Measurements from ENCODE around the gene NARF.
A peak's percentile ranks its signal among the peaks of the same experiment; 100 is the strongest.
"Not testable (repeated sequence)": the region's sequence is repeated elsewhere in the genome, so short reads cannot be mapped to it uniquely, and the experiment has no call there.

NARF gene

DNA sequence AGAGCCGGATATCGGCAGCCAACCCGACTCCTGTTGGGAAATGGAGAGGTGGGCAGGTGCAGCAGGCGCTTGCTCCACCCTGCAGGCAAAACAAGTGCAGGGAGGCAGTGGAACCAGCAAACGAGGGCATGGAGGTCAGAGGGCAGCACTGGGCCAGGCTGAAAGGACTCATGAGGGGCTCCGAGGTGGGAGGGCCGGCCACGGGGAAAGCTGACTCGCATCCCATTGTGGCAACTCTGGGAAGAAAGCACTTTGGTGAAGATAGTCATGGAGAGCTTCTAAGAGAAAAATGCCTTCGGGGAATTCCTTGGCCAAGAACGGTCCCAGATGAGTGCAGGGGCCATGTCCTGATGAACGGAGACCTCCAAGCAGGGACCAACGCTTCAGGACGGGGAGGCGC, 12.4 kb upstream of the NARF start:
- no peak for DNase-seq (ENCODE audit: low read depth in 2 of 2)

DNA sequence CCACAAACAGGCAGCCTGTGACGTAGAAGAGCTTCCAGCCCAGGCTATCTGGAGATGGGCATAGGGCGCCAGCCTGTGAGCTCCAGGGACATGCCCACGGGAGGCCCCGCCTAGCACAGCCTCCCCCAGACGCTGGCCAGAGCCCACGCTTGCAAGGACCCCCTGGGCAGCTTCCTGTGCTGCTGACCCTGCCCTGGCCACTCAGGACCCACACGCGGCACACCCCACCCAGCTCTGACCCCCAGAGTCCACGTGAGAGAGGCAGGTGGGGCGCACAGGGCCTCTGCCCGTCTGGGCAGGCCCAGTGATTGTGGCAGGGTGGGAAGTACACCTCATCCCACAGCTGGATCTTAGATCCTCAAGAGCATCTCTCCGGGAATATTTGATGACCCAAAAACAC, 11.9 kb upstream of the NARF start:
- no peak for DNase-seq (ENCODE audit: low read depth in 2 of 2)

DNA sequence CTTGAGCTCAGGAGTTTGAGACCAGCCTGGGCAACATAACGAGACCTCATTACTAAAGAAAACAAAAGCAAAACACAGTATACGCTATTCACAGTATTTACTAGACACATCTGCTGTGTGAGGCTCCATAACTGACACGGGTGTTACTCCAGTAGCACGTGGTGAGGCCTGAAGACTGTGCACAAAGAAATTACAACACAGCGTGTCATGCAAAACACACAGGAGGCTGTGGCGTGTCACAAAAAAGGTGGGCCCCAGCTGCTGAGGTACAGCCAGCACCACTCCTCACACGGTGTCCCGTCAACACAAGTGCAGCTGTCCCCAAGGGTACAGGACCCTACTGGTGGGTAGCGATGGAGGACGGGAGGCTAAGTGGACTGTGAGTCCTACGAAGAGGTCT, 10.7 kb upstream of the NARF start:
- DNase-seq (ENCODE audit: low read depth in 2 of 2) = no peak

DNA sequence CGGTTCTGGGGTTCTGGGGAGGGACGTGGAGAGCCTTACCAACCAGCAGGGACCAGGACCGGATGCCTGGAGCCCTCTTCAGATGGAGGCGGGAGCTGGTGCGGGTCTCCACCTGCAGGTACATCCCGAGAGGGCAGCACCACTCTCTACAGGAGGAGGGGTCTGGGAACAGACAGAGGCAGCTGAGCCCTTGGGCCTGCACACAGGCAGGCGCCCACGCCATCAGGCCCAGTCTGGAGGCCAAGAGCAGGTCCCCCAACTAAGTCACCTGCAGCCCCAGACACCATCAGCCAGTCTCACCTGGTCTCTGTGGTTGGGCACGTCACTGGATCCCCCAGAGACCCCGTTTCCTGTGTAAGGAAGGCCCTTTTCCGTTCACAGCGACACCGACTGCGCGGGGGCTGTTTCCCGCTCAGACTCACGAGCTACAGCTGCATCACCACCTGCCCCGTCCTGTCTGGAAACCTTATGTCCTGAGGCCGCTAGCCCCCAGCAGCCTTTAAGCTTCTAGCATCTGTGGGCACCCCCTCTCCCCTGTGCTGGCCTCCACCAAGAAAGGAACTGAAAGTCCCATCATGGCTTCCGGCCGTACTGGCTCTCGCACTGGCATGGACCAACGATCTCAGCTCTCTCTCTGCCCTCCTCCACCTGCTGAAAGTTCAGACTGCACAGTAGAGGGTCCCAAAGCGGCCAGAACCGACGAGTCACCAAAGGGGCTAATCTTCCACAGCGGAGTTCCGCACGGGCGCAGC, 9.2 kb upstream of the NARF start:
- DNase-seq (ENCODE audit: low read depth in 2 of 2) = peak; percentile 45 to 49

DNA sequence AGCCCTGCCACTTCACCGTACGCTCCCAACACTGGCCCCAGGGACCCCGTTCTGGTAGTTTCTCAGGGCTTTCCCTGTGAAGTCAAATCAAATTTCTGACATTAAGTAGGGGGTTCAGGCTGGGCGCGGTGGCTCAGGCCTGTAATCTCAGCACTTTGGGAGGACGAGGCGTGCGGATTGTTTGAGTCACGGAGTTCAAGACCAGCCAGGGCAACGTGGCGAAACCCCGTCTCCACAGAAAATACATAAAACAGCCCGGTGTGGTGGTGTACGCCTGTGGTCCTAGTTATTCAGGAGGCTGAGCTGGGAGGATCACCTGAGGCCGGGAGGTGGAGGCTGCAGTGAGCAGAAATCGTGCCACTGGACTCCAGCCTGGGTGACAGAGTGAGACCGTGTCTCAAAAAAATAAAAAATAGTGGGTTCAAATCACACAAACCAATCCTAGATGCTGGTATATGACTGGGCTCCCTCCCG, 8.6 kb upstream of the NARF start:
- DNase-seq (ENCODE audit: low read depth in 2 of 2) = no peak

DNA sequence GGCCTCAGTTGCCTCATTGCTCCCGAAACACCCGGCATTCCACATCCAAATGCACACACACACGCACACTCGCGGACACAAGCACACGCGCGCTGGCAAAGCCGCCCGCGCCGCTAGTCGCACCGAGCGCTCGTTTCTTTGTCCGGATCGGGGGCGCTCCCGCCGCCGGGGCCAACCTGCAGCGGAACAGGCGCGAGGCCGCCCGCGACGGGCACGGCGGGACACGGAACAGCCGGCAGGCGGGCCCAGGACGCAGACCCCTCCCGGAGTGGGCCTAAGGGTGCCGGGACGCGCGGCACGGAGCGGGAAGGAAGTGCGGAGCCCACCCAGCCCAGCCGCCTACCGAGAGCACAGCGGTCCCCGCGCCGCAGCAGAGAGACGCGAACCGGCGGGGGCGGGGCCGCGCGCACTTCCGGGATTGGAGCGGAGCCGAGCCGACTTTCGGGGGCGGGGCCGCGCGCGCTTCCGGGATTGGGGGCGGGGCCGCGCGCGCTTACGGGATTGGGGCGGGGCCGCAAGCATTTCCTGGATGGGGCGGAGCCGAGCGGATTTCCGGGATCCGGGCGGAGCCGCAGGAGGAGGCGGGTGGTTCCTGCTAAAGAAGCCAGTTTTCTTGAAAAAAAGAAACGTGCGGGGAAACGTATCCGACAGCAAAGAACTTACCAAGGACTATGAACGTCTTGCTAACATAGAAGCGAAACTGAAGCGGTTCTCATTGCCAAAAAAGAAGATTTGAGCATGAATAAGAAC, 8.0 kb upstream of the NARF start, which contains the start of gene CYBC1:
CYBC1 (minus strand) TSS at position 396 of the 750 bp plus-strand sequence. CDS start 1,498 bp downstream, outside the sequence.
- peak; percentile 91 to 93 for DNase-seq (ENCODE audit: low read depth in 2 of 2)

DNA sequence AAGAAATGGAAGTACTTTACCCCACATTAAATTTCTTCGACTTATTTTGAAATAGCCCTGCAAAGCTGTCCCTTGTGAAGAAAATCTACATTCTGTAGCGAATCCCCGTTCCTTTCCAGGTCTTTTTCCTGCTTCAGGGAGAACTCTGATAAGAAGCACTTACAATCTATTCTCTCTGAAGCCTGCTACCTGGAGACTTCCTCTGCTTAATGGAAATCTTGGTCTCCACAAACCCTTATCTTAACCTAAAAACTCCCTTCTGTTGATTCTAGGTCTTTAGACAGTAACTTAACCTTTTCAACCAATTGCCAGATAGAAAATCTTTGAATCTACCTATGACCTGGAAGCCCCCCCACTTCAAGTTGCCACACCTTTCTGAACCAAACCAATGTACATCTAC, 6.4 kb upstream of the NARF start:
- DNase-seq (ENCODE audit: low read depth in 2 of 2) = no peak

DNA sequence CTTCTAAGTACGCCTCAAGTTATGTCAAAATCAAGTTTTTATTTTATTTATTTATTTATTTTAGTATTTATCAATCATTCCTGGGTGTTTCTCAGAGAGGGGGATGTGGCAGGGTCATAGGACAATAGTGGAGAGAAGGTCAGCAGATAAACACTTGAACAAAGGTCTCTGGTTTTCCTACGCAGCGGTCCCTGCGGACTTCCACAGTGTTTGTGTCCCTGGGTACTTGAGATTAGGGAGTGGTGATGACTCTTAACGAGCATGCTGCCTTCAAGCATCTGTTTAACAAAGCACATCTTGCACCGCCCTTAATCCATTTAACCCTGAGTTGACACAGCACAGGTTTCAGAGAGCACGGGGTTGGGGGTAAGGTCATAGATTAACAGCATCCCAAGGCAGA, 5.4 kb upstream of the NARF start:
- not testable (repeated sequence) for DNase-seq (ENCODE audit: low read depth in 2 of 2)

DNA sequence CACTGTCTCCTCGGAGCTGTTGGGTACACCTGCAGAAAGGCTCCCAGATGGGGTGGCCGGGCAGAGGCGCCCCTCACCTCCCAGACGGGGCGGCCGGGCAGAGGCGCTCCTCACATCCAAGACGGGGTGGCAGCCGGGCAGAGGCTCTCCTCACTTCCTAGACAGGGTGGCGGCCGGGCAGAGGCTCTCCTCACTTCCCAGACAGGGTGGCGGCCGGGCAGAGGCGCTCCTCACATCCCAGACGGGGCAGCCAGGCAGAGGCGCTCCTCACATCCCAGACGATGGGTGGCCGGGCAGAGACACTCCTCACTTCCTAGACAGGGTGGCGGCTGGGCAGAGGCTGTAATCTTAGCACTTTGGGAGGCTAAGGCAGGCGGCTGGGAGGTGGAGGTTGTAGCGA, 4.8 kb upstream of the NARF start:
- not testable (repeated sequence) for DNase-seq (ENCODE audit: low read depth in 2 of 2)

DNA sequence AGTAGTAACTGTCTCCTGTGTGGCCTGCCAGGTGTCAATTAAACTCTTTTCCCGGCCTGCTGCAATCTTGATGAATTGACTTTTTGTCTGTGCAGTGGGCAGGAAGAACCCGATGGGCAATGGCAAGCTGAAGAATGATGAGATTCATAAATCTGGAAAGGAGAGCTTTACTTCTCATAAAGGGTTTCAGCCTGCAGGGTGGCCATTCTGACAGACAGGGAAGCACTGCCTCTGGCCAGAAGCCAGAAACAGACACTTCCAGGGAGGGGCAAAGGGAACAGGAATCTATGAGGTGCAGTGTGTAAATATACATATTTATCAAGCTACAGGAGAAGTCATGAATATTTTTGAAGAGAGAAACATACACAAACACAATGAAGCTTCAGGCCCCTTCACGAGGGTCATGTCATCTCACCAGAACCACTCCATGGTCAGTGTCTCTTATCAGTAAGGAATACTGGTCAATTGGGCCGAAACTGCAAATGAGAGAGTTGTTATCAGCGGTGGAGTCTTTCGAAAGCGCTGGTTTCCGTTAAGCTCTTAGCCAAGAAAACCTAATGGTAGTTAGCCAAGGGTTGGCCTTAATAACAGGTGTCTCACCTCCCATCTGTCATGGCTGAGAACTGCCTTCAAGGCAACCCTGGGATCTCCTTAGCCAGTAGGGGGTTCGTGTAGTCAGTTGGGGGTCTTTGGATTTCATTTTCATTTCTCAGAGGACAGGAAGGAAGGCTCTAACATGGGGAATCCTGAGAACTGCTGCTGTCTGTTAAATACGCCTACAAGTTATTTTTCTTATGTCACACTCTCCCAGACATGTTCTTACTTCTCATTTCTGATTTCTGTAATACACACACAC, 1.2 kb upstream of the NARF start:
- DNase-seq (ENCODE audit: low read depth in 2 of 2) = no peak

DNA sequence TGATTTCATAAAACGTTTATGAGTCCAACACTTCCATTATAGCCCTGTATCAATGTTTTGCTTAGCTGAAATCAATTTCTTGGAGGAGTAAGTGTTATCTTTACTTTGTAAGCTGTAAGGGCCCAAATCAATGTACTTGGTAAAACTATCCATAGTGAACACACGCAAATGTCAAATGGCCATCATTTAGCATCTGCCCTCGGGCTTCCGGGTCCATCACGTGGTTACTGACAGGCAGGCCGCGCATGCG, 687 bp upstream of the NARF start:
- DNase-seq (ENCODE audit: low read depth in 2 of 2) = no peak

DNA sequence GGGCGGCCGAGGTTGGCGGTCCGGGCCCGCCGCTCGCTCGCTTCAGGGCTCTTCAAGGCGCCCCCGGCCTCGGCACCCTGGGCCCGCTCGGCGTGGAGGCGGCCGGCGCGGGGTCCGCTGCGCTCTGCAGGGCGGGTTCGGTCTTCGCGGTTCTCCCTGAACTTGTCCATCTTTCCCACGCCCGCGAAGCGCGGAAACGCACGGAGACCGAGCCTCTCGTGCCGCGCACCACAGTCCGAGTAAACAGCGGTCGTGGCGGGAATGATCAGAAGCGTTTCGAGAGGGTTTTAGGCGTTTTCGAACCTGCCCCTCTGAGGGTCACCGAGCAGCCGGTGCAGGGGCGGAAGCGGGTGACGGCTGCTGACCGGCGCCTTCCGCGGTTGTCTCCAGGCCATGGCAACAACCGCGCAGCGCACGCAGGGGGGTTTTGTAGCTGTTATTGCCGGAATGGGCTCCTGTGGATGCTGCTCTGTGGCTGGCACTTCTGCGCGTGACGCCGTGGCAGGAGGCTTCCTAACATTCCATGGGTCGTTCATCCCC, 414 bp downstream of the NARF start:
- peak in 1 of 2 donors; percentile 11 for DNase-seq (ENCODE audit: low read depth in 2 of 2)

DNA sequence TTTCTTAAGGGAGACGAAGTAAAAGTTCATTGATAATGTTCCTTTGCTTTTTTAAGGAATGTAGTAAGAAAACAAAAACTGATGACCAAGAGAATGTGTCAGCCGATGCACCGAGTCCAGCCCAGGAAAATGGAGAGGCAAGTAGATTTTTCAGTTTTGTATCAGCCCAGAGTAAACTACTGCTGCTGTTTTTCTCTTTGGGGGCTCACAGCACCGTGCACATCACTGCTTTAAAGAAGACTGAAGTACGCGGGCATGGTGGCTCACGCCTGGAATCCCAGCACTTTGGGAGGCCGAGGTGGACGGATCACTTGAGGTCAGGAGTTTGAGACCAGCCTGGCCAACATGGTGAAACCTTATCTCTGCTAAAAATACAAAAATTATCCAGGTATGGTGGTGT, 1.4 kb downstream of the NARF start:
- not testable (repeated sequence) for DNase-seq (ENCODE audit: low read depth in 2 of 2)

DNA sequence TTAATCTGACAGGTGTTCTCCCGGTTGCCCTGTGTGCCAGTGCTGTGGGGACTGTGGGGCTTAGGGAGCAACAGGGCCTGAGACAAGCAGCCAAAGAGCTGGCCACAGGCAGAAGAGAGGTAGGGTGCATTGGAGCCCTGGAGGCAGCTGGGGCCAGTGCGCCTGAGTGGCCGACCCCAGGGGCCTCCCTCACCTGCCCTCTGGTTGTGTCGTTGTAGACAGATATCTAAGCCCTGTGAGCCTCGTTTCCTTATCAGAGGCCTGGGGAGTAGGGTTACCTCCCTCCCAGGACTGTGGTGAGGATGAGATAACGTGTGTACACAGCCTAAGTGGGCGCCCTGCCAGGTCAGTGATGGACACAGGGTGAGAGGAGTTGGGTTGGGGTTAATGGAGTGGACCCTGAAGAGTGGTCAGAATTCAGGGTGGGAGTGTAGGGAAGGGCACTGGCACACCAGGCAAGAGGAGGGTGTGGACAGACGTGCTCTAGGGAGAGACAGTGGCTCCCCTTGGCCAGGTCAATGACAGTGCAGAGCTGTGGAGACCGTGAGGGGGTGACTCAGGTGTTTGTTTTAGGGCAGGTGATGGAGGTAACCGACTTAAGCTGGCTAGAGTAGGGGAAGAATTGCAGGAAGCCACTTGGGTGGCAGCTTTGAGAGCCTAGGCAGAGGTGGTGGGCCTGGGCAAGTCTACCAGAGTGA, 3.4 kb downstream of the NARF start:
- DNase-seq (ENCODE audit: low read depth in 2 of 2) = no peak

DNA sequence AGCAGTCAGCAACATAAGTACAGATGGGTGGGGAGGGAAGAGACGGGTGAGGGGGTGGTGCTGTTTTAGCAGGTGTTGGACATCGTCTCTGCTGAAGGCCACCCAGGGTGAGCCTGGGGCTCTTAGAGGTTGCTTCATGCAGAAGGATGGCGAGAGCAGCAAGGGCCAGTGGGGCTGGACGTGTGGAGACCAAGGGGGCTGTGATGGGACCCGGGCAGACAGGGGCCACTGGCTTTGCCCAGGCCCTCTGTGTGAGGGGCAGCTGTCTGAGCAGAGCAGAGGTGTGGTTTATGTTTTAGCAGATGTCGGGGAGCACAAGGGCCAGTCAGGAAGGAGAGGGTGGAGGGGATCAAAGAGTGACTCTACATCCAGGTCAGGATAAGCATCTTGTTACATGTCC, 4.8 kb downstream of the NARF start:
- DNase-seq (ENCODE audit: low read depth in 2 of 2) = no peak

DNA sequence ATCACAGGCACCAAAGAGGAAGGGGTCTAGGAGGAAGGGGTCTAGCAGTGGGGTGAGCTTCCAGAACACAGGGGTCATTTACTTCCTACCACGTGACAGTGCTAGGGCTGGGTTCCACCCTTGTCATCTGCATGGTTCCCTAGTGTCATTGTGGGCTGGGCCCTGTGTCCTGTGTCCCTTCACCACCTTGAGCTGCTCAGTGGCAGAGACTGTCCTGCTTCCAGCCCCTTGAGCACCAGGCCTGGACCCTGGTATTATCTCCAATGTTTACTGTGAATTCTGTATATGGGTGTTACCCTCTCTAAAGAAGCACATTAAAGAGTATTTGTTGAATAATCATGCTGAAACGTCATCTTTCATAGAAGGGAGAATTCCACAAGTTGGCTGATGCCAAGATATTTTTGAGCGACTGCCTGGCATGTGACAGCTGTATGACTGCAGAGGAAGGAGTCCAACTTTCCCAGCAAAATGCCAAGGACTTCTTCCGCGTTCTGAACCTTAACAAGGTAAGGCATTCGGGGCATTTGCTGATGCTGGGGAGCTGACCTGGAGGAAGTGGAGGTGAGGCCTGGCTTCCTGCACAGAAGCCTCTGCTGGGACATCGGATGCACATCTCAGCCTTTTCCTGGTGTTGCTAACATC, 5.5 kb downstream of the NARF start:
- no peak for DNase-seq (ENCODE audit: low read depth in 2 of 2)

DNA sequence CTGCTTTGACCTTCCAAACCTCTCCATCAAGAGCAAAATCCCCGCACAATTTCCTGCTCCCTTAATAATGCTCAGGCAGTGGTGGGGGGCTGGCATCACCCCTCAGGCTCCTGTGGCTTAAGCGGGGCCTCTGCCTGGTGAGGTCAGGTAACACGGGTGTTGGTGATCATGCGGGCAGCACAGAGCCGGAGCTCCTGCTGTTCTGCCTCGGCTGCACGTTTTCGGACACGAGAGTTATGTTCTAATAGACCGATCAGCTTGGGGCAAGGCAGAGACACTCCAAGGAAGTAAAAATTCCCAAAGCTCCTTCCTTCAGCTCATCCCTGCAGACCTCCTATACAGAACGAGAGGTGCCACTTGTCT, 6.0 kb downstream of the NARF start:
- no peak for DNase-seq (ENCODE audit: low read depth in 2 of 2)

DNA sequence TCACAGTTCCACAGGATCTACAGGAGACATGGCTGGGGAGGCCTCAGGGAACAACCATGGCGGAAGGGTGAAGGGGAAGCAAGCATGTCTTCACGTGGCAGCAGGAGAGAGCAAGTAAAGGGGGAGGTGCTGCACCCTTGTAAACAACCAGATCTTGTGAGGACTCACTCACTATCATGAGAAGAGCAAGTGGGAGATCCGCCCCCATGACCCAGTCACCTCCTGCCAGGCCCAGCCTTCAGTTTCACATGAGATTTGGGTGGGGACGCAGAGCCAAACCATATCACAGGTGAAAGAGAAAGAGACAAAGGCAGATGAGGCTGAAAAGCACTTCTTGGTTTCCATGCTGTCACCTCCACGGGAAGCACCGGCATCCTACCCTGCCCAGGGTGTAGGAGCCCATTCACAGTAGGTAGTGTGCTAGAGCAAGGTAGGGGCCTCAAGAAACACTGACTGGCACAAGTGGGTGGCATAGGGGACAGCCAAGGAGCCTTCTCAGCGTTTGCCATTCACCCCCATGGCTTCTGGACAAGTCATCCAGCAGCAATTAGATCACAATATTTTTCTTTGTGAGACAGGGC, 6.6 kb downstream of the NARF start:
- DNase-seq (ENCODE audit: low read depth in 2 of 2) = no peak

DNA sequence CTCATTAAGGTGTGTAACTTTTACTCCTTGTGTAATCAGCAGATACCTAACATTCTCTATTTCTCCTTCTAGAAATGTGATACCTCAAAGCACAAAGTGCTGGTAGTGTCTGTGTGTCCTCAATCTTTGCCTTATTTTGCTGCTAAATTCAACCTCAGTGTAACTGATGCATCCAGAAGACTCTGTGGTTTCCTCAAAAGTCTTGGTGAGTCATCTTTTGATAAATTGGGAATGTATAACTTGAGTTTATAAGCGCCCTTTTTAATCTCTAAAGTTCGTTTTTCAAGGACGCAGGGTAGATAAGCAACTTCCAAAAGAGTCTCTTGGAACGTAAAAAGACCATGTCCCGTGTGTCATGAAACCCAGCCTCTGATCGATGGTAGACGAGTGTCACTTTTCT, 10.2 kb downstream of the NARF start:
- DNase-seq (ENCODE audit: low read depth in 2 of 2) = no peak

DNA sequence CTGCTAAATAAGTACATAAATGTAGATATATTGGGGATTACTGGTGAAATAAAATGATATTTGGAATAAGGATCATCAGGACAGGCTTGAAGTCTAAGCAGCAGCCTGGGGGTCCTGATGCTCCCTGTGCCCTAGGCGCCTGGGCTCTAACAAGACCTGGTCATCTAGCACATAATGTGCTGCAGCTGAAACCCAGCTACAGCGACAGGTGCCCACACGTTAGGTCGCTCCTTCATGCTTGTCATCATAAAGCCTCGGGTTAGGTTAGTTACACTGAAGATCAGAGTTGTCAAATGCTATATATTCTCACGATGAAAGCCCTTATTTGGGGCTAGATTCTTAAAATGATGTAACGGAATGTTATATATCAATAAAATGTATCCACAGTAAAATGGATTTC, 11.5 kb downstream of the NARF start:
- DNase-seq (ENCODE audit: low read depth in 2 of 2) = no peak

Data from stimulated activated CD8-positive, alpha-beta memory T cell treated with anti-CD3 and anti-CD28 coated beads, Interleukin-2, amount 100 ng/mL, for 1 hour (primary cell).